H1 (cell line): ENCODE data around the gene NIPAL1.

ENCODE experiments used
- GTF2F1 ChIP-seq: IDR thresholded peaks from 2 replicates; pipeline ENCODE4 v1.6.1; 2012; ENCODE audit warnings: low read depth, low read length, improper control_type of control experiment, borderline replicate concordance
- NRF1 ChIP-seq: IDR thresholded peaks from 2 replicates; pipeline ENCODE4 v1.6.1; 2011; ENCODE audit warnings: mild to moderate bottlenecking, low read depth, low read length, improper control_type of control experiment
- POLR2A ChIP-seq, 2 experiments: IDR thresholded peaks; 1 replicate in 1 of 2; 2 replicates in 1 of 2; pipeline ENCODE4 v1.6.1; 2011; ENCODE audit warnings: low read depth in 2 of 2, low read length in 2 of 2, mild to moderate bottlenecking in 2 of 2; ENCODE audit errors: control extremely low read depth in 1 of 2
- TF ChIP-seq, protein P1 (sequence below): IDR thresholded peaks from 2 replicates; pipeline ENCODE4 v1.6.1; 2011; ENCODE audit warnings: low read depth, mild to moderate bottlenecking, low read length; ENCODE audit not compliant: insufficient read depth
- TF ChIP-seq, protein P2 (sequence below), 3 experiments: IDR thresholded peaks; 1 replicate in 2 of 3; 2 replicates in 1 of 3; pipeline versions ENCODE4 v1.5.1 to v1.6.1; 2011; ENCODE audit warnings: low read length in 3 of 3, mild to moderate bottlenecking in 3 of 3, inconsistent platforms in 2 of 3, low read depth in 1 of 3, moderate library complexity in 1 of 3; ENCODE audit not compliant: insufficient read depth in 1 of 3; ENCODE audit errors: control extremely low read depth in 1 of 3

- no peak for TF ChIP-seq GTF2F1
- TF ChIP-seq, protein P1, sequence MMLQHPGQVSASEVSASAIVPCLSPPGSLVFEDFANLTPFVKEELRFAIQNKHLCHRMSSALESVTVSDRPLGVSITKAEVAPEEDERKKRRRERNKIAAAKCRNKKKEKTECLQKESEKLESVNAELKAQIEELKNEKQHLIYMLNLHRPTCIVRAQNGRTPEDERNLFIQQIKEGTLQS, result no peak
- TF ChIP-seq NRF1, result no peak
- TF ChIP-seq, protein P2, sequence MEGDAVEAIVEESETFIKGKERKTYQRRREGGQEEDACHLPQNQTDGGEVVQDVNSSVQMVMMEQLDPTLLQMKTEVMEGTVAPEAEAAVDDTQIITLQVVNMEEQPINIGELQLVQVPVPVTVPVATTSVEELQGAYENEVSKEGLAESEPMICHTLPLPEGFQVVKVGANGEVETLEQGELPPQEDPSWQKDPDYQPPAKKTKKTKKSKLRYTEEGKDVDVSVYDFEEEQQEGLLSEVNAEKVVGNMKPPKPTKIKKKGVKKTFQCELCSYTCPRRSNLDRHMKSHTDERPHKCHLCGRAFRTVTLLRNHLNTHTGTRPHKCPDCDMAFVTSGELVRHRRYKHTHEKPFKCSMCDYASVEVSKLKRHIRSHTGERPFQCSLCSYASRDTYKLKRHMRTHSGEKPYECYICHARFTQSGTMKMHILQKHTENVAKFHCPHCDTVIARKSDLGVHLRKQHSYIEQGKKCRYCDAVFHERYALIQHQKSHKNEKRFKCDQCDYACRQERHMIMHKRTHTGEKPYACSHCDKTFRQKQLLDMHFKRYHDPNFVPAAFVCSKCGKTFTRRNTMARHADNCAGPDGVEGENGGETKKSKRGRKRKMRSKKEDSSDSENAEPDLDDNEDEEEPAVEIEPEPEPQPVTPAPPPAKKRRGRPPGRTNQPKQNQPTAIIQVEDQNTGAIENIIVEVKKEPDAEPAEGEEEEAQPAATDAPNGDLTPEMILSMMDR (IDR thresholded peaks at IDR 0.05; ENCODE audit: control extremely low read depth in 1 of 3, insufficient read depth in 1 of 3, low read depth in 1 of 3, low read length in 3 of 3), result no peak
- TF ChIP-seq POLR2A (IDR thresholded peaks at IDR 0.05; ENCODE audit: control extremely low read depth in 1 of 2, low read depth in 2 of 2, low read length in 2 of 2), result no peak
Observed at GRCh38 chr4:48068182-48068581, 51.6 kb downstream of the NIPAL1 start.
